Measurements from ENCODE around the gene TUBB4B. TPM values are rescaled to one million over a fixed set of nuclear protein-coding genes. Genes with fewer than 3 reads are reported as not detected.

The TUBB4B gene
- total RNA-seq, 3 donors from 2014 or later (not counting 1 experiment from before 2014, with no cell fraction given), result 84.4 to 121 (median 93.9) TPM

- intact Hi-C loops (cut with micrococcal nuclease), result loop anchor here (5.0 kb wide), 2 partner anchors 113 to 183 kb away; partner anchors contain the start of gene NPDC1
- H3K4me1 ChIP-seq (ENCODE audit: control insufficient read depth, insufficient read depth, low read length), result peaks cover 15% of the 10 kb centered on the region
Observed at GRCh38 chr9:137229903-137230704, 11.0 kb upstream of the TUBB4B start.

DNA sequence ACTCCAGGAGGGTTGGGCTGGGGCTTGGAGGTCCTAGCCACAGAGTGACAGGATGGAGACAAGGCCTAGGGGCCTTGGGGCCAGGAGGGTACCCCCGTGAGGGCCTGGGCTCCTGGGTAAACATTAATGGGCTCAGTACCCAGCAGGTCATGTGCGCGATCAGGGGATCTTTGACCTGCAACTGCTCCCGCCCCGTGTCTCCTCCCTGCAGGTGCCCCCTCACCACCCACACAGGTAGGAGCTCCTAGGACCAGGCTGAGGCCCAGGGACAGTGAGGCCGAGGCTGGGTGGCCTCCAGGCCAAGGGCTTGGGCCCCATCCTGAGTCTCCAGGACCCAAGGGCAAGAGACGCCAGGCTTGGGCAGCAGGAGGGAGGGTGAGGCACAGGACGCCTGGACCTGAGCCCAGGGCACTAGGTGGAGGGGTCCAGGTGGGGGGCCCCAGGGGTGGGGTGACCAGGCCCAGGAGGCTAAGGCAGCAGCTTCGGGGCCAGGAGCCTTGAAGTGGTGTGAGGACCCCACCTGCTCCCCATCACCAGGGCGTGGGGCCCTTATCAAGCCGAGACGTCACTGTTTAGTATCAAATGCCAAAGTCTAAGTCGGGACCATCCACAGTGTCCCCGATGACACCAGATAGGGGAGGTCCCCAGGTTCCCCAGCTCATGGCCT lies 10.2 kb upstream of the TUBB4B start, which contains the start of gene SLC34A3:
SLC34A3 (plus strand) TSS at position 197 of the 667 bp plus-strand sequence. CDS start 802 bp downstream, outside the sequence.
- peaks cover 0 to 9% of the 10 kb centered on the region in 2 donors for H3K27me3 Mint-ChIP-seq (ENCODE audit: low read depth in 2 of 2)
- no peak within 1 kb of the TSS for H3K4me3 Mint-ChIP-seq
- H3K36me3 ChIP-seq (ENCODE audit: control insufficient read depth, insufficient read depth, low read length), result no peaks in the 10 kb centered on the region
- peaks cover 9% of the 10 kb centered on the region for H3K27me3 ChIP-seq (ENCODE audit: control insufficient read depth, insufficient read depth, low read length)
- H3K27ac Mint-ChIP-seq, result no peak within 1 kb of the TSS
- H3K4me1 ChIP-seq (ENCODE audit: control insufficient read depth, insufficient read depth, low read length), result peaks cover 21% of the 10 kb centered on the region
- DNase-seq (no peak), ATAC-seq (no peak)
- no peaks in the 10 kb centered on the region for H3K36me3 Mint-ChIP-seq
- H3K9me3 Mint-ChIP-seq, result no peaks in the 10 kb centered on the region
- 84% methylated on average over 14 of the region's 14 CpGs for WGBS (ENCODE audit: insufficient coverage)
- no peak within 1 kb of the TSS for H3K27ac ChIP-seq (ENCODE audit: low read length)
- no peak for TF ChIP-seq CTCF (IDR thresholded peaks at IDR 0.05)
- intact Hi-C loops (cut with micrococcal nuclease), result no loop called here
- H3K4me1 Mint-ChIP-seq, result peaks cover 5 to 13% of the 10 kb centered on the region in 2 donors
- no peak within 1 kb of the TSS for H3K4me3 ChIP-seq (ENCODE audit: low read length)
- no peaks in the 10 kb centered on the region for H3K9me3 ChIP-seq (ENCODE audit: control insufficient read depth, insufficient read depth, low read length)

More at GRCh38 chr9:137229903-137230704, 11.0 kb upstream of the TUBB4B start:
- Mint-ChIP-seq H3K36me3 (no peaks in the 10 kb centered on the region), H3K27ac (no peak overlapping the region), H3K4me1 (peaks cover 5 to 9% of the 10 kb centered on the region in 2 donors), H3K4me3 (no peak overlapping the region), H3K9me3 (no peaks in the 10 kb centered on the region), H3K27me3 (ENCODE audit: low read depth in 2 of 2) (peaks cover 0 to 7% of the 10 kb centered on the region in 2 donors)
- ATAC-seq, result no peak
- Histone ChIP-seq H3K27ac (ENCODE audit: low read length) (no peak overlapping the region), H3K36me3 (ENCODE audit: control insufficient read depth, insufficient read depth, low read length) (no peaks in the 10 kb centered on the region), H3K9me3 (ENCODE audit: control insufficient read depth, insufficient read depth, low read length) (no peaks in the 10 kb centered on the region), H3K4me3 (ENCODE audit: low read length) (no peak overlapping the region), H3K27me3 (ENCODE audit: control insufficient read depth, insufficient read depth, low read length) (peaks cover 9% of the 10 kb centered on the region)
- TF ChIP-seq CTCF (IDR thresholded peaks at IDR 0.05), result no peak
- 64% methylated on average over 31 of the region's 31 CpGs for WGBS (ENCODE audit: insufficient coverage)
- DNase-seq, result no peak

DNA sequence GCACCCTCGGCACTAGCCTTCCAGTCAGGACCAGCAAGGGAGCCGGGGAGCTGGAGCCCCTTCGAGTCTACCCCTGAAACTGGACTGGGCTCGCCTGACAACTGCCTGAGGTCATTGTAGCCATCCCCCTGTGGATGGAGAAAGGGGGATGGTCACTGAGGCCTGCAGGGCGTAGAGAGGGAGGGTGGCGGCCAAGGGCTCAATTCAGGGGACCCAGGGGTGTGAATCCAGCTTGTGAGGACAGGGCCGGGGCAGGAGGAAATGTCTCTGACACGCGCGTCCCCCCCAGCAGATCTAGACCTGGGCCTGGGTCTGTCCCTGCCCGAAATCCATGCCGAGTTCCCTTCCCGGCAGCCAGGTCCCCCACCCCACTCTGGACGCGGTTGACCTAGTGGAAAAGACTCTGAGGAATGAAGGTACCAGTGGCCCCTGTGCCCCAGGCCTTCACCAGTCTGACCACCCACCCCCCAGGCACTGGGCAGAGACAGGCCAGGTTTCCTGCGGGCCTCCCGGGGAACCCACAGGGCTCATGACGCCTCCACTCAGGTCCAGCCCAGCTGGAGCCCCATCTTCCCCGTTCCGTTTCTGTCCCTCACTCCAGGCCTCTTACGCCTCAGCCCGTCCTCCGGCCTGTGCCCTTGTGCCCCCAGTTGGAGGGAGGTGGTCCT lies 9.6 kb upstream of the TUBB4B start:
- Mint-ChIP-seq H3K4me3 (no peak overlapping the region), H3K27ac (no peak overlapping the region), H3K27me3 (ENCODE audit: low read depth in 2 of 2) (peaks cover 0 to 9% of the 10 kb centered on the region in 2 donors), H3K36me3 (no peaks in the 10 kb centered on the region), H3K4me1 (peaks cover 5 to 13% of the 10 kb centered on the region in 2 donors), H3K9me3 (no peaks in the 10 kb centered on the region)
- H3K4me1 ChIP-seq (ENCODE audit: control insufficient read depth, insufficient read depth, low read length), result peaks cover 28% of the 10 kb centered on the region
- peaks cover 9% of the 10 kb centered on the region for H3K27me3 ChIP-seq (ENCODE audit: control insufficient read depth, insufficient read depth, low read length)
- no peak for TF ChIP-seq CTCF (IDR thresholded peaks at IDR 0.05)
- intact Hi-C loops (cut with micrococcal nuclease), result no loop called here
- DNase-seq, result no peak
- no peak overlapping the region for H3K4me3 ChIP-seq (ENCODE audit: low read length)
- no peaks in the 10 kb centered on the region for H3K9me3 ChIP-seq (ENCODE audit: control insufficient read depth, insufficient read depth, low read length)
- ATAC-seq, result no peak
- WGBS (ENCODE audit: insufficient coverage), result 91% methylated on average over 23 of the region's 23 CpGs
- no peak overlapping the region for H3K27ac ChIP-seq (ENCODE audit: low read length)
- H3K36me3 ChIP-seq (ENCODE audit: control insufficient read depth, insufficient read depth, low read length), result no peaks in the 10 kb centered on the region

All from natural killer cell (primary cell).